Keratinocyte (primary cell): ENCODE results near the gene THRB. TPM values are rescaled to one million over a fixed set of nuclear protein-coding genes. Genes with fewer than 3 reads are reported as not detected.
A peak's percentile ranks its signal among the peaks of the same experiment; 100 is the strongest.

Experiments
- DNase-seq: peaks from one replicate; pipeline ENCODE4 v3.0.0-alpha.2; 2011; ENCODE audit warnings: low read depth, missing footprints, low spot score
- FAIRE-seq: peaks from 2 replicates; lab custom pipeline; 2011; peaks lifted over from hg19 to GRCh38; lab: Jason Lieb, UNC
- H2AFZ ChIP-seq: 2 replicates; pipeline ENCODE4 v1.6.0; 2012; ENCODE audit warnings: low read length, control low read depth, inconsistent platforms; ENCODE audit not compliant: control insufficient read depth
- H3K27ac ChIP-seq: 2 replicates; pipeline ENCODE4 v1.5.1; 2011; ENCODE audit warnings: low read length; ENCODE audit not compliant: control insufficient read depth, insufficient read depth
- H3K27me3 ChIP-seq: 3 replicates; pipeline ENCODE4 v1.6.0; 2011; ENCODE audit warnings: low read length; ENCODE audit not compliant: control insufficient read depth, insufficient read depth; ENCODE audit errors: extremely low read depth
- H3K36me3 ChIP-seq, 2 experiments: 2 replicates in 1 of 2; 3 replicates in 1 of 2; pipeline ENCODE4 v1.5.1; 2011; ENCODE audit warnings: low read length in 2 of 2, mild to moderate bottlenecking in 1 of 2; ENCODE audit not compliant: control insufficient read depth in 2 of 2, insufficient read depth in 2 of 2; ENCODE audit errors: extremely low read depth in 1 of 2
- H3K4me1 ChIP-seq: 3 replicates; pipeline ENCODE4 v1.5.1; 2011; ENCODE audit warnings: low read length; ENCODE audit not compliant: control insufficient read depth, insufficient read depth; ENCODE audit errors: extremely low read depth
- H3K4me2 ChIP-seq: 3 replicates; pipeline ENCODE4 v1.6.0; 2011; ENCODE audit warnings: low read depth, low read length; ENCODE audit not compliant: control insufficient read depth, insufficient read depth; ENCODE audit errors: extremely low read depth
- H3K4me3 ChIP-seq, 3 experiments: fragments of 200-600 bp in 1 of 3; sonication (generic) in 1 of 3; 2 replicates in 2 of 3; 3 replicates in 1 of 3; pipeline ENCODE4 v1.5.1; 2011 to 2016; ENCODE audit warnings: low read length in 3 of 3, mild to moderate bottlenecking in 3 of 3, control low read depth in 2 of 3, inconsistent platforms in 1 of 3, low read depth in 1 of 3, mixed read lengths in 1 of 3, mixed run types in 1 of 3, moderate library complexity in 1 of 3; ENCODE audit not compliant: control insufficient read depth in 2 of 3, insufficient read depth in 2 of 3; ENCODE audit errors: extremely low read depth in 1 of 3
- H3K79me2 ChIP-seq: 2 replicates; pipeline ENCODE4 v1.6.0; 2012; ENCODE audit warnings: low read length; ENCODE audit not compliant: control insufficient read depth, insufficient read depth
- H3K9ac ChIP-seq: 3 replicates; pipeline ENCODE4 v1.6.0; 2011; ENCODE audit warnings: low read length; ENCODE audit not compliant: control insufficient read depth, insufficient read depth; ENCODE audit errors: extremely low read depth
- H3K9me1 ChIP-seq: 3 replicates; pipeline ENCODE4 v1.6.0; 2011; ENCODE audit warnings: low read length; ENCODE audit not compliant: control insufficient read depth, insufficient read depth; ENCODE audit errors: extremely low read depth
- H3K9me3 ChIP-seq: 2 replicates; pipeline ENCODE4 v1.5.1; 2012; ENCODE audit warnings: low read depth, low read length; ENCODE audit not compliant: control insufficient read depth
- H4K20me1 ChIP-seq: 3 replicates; pipeline ENCODE4 v1.6.0; 2011; ENCODE audit warnings: low read length; ENCODE audit not compliant: control insufficient read depth, insufficient read depth; ENCODE audit errors: extremely low read depth
- EZH2 ChIP-seq: IDR thresholded peaks from one replicate; pipeline ENCODE4 v1.6.1; 2012; ENCODE audit warnings: inconsistent platforms, mild to moderate bottlenecking, low read length, moderate library complexity
- dilution Hi-C: fragments of 300-500 bp; cut with MboI; formaldehyde crosslinking; loops from one replicate; pipeline ENCODE4 v1.7.0; 2020; ENCODE audit warnings: low sequenced_read_pairs; ENCODE audit not compliant: extremely low pct_ligation_motif_present
- polyA plus RNA-seq, 5 experiments: library from polyadenylated mRNA; depleted of rRNA in 3 of 5; stranded (reverse) in 3 of 5; stranded (forward) in 1 of 5; unstranded in 1 of 5; fragments of >200 nt; gene quantifications; 1 replicate in 1 of 5; 2 replicates in 3 of 5; 3 replicates in 1 of 5; pipeline versions ENCODE4 v1.2.1 to v1.2.3, GENCODE V29; 2011 to 2012; ENCODE audit warnings: missing spikeins in 2 of 5, low read depth in 1 of 5, low replicate concordance in 1 of 5
- TF ChIP-seq, protein P1 (sequence below), 3 experiments: IDR thresholded peaks in 1 of 3; conservative IDR thresholded peaks in 1 of 3; optimal IDR thresholded peaks in 1 of 3; 2 replicates in 2 of 3; 3 replicates in 1 of 3; pipeline versions ENCODE3 to v1.5.1; 2011; ENCODE audit warnings: low read length in 3 of 3, mild to moderate bottlenecking in 3 of 3, moderate library complexity in 2 of 3, control low read depth in 1 of 3, inconsistent platforms in 1 of 3; ENCODE audit not compliant: insufficient read depth in 2 of 3; ENCODE audit errors: extremely low read depth in 1 of 3

The THRB gene
- polyA plus RNA-seq, 1 donor (not counting 4 experiments of a cell fraction or from before 2014, with no cell fraction given) = 2.6 TPM

DNA sequence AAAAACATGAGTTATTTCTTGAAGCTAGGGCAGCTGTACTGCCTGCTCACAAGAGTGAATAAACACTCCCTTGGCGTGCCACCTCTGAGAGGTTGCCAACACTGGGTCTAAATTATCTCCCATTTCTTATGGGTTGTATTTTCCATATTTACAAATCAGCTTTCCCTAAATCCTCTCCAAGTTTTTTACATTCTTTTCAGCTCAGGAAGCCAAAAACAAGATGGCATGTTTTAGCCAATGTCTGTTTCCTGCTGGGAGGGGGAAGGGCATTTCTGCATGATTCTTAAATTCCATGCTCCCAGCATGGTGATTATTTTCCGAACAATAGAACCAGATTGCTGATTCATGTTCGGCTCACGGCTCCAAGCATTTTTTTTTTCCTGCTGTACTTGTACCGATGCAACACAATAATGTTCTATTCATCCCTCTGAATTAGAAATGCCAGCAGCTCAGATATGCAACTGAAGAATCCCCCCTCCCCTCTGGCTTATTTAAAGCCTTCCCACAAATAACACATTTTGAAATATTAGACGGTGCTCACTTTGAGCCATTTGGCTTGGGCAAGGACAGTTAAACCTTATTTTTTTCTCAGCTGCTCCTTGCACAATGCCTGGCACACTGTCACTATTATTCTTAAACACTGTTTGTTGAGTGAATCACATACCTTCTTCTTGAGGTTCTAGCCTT is 252.5 kb downstream of the THRB start:
- no peaks in the 10 kb centered on the region for H4K20me1 ChIP-seq
- H3K9me1 ChIP-seq = no peaks in the 10 kb centered on the region
- no peaks in the 10 kb centered on the region for H3K36me3 ChIP-seq
- no peak overlapping the region for H3K4me3 ChIP-seq
- FAIRE-seq (peak; percentile 98), DNase-seq (no peak)
- H3K9ac ChIP-seq = no peak overlapping the region
- dilution Hi-C loops = no loop called here
- TF ChIP-seq EZH2 = no peak
- TF ChIP-seq, protein P1, sequence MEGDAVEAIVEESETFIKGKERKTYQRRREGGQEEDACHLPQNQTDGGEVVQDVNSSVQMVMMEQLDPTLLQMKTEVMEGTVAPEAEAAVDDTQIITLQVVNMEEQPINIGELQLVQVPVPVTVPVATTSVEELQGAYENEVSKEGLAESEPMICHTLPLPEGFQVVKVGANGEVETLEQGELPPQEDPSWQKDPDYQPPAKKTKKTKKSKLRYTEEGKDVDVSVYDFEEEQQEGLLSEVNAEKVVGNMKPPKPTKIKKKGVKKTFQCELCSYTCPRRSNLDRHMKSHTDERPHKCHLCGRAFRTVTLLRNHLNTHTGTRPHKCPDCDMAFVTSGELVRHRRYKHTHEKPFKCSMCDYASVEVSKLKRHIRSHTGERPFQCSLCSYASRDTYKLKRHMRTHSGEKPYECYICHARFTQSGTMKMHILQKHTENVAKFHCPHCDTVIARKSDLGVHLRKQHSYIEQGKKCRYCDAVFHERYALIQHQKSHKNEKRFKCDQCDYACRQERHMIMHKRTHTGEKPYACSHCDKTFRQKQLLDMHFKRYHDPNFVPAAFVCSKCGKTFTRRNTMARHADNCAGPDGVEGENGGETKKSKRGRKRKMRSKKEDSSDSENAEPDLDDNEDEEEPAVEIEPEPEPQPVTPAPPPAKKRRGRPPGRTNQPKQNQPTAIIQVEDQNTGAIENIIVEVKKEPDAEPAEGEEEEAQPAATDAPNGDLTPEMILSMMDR (optimal IDR thresholded peaks at IDR 0.05 in 1 of 3, IDR thresholded peaks at IDR 0.05 in 1 of 3, conservative IDR thresholded peaks at IDR 0.05 in 1 of 3; ENCODE audit: extremely low read depth in 1 of 3, insufficient read depth in 2 of 3, low read length in 3 of 3) = no peak
- H3K4me2 ChIP-seq = peak overlapping the region; percentile 63
- no peaks in the 10 kb centered on the region for H3K79me2 ChIP-seq
- peak overlapping the region; percentile 59 for H3K27ac ChIP-seq
- no peaks in the 10 kb centered on the region for H3K9me3 ChIP-seq
- no peaks in the 10 kb centered on the region for H3K27me3 ChIP-seq
- H3K4me1 ChIP-seq = peaks cover 28% of the 10 kb centered on the region
- H2AFZ ChIP-seq = peak overlapping the region; percentile 80

DNA sequence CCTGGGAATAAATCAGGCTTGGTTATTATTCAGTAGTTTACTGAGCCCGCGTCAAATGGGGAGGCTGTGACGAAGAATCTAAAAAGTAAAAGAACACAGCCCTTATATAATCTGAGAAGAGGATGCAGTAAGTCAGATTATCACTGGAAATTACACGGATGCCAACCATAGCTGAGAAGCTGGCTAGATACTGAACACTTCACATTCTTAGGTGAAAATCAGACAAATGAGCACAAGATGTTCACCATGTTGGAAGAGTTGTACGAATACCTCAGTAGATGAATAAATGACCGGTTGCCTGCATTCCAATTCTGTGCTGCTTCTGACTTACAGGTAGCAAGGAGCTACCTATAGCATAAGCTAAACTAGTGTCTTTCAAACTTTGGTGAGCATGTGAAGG is 254.3 kb downstream of the THRB start:
- FAIRE-seq (no peak), DNase-seq (no peak)
- dilution Hi-C loops = no loop called here
- Histone ChIP-seq H2AFZ (no peak overlapping the region), H3K9me1 (no peaks in the 10 kb centered on the region), H4K20me1 (no peaks in the 10 kb centered on the region), H3K9ac (no peak overlapping the region), H3K4me3 (no peak overlapping the region), H3K79me2 (no peaks in the 10 kb centered on the region), H3K4me2 (no peak overlapping the region), H3K9me3 (no peaks in the 10 kb centered on the region), H3K27ac (no peak overlapping the region), H3K27me3 (no peaks in the 10 kb centered on the region), H3K4me1 (peaks cover 33% of the 10 kb centered on the region), H3K36me3 (no peaks in the 10 kb centered on the region)
- TF ChIP-seq, protein P1 (optimal IDR thresholded peaks at IDR 0.05 in 1 of 3, IDR thresholded peaks at IDR 0.05 in 1 of 3, conservative IDR thresholded peaks at IDR 0.05 in 1 of 3; ENCODE audit: extremely low read depth in 1 of 3, insufficient read depth in 2 of 3, low read length in 3 of 3) = no peak
- TF ChIP-seq EZH2 = no peak
